ENCODE data around the gene MTMR4. TPM values are rescaled to one million over a fixed set of nuclear protein-coding genes. Genes with fewer than 3 reads are reported as not detected.

Gene MTMR4
- total and polyA plus RNA-seq, 3 donors from 2014 or later, result 59.3 to 183 (median 146) TPM

- Histone ChIP-seq H3K4me1 (no peaks in the 10 kb centered on the region), H3K27me3 (no peaks in the 10 kb centered on the region), H3K4me3 (no peak overlapping the region), H3K36me3 (ENCODE audit: low read depth, missing control alignments) (no peaks in the 10 kb centered on the region), H3K9me3 (no peaks in the 10 kb centered on the region), H3K27ac (no peak overlapping the region)
- WGBS, 2 donors, result 27 to 38% methylated on average over 1 of the region's 1 CpG
- TF ChIP-seq POLR2A (IDR thresholded peaks at IDR 0.05) (no peak), CTCF (IDR thresholded peaks at IDR 0.05) (no peak)
- intact Hi-C loops (cut with DNase I; ENCODE audit: low total_unique reads), result no loop called here
- no peak for DNase-seq
Measured at GRCh38 chr17:58529275-58529674, 14.8 kb upstream of the MTMR4 start.

- H3K27ac ChIP-seq, result no peak overlapping the region
- WGBS, 2 donors, result 42 to 52% methylated on average over 3 of the region's 3 CpGs
- no peak overlapping the region for H3K4me3 ChIP-seq
- TF ChIP-seq CTCF (IDR thresholded peaks at IDR 0.05) (no peak), POLR2A (IDR thresholded peaks at IDR 0.05) (no peak)
- no peaks in the 10 kb centered on the region for H3K36me3 ChIP-seq (ENCODE audit: low read depth, missing control alignments)
- intact Hi-C loops (cut with DNase I; ENCODE audit: low total_unique reads), result no loop called here
- no peaks in the 10 kb centered on the region for H3K27me3 ChIP-seq
- DNase-seq, result no peak
- no peaks in the 10 kb centered on the region for H3K4me1 ChIP-seq
- H3K9me3 ChIP-seq, result no peaks in the 10 kb centered on the region
Measured at GRCh38 chr17:58528443-58528842, 14.0 kb upstream of the MTMR4 start.

GRCh38 chr17:58527949-58528348, 13.5 kb upstream of the MTMR4 start:
- intact Hi-C loops (cut with DNase I; ENCODE audit: low total_unique reads), result no loop called here
- Histone ChIP-seq H3K4me1 (no peaks in the 10 kb centered on the region), H3K36me3 (ENCODE audit: low read depth, missing control alignments) (no peaks in the 10 kb centered on the region), H3K27ac (no peak overlapping the region), H3K4me3 (no peak overlapping the region), H3K27me3 (no peaks in the 10 kb centered on the region), H3K9me3 (no peaks in the 10 kb centered on the region)
- TF ChIP-seq POLR2A (IDR thresholded peaks at IDR 0.05), result no peak
- no peak for TF ChIP-seq CTCF (IDR thresholded peaks at IDR 0.05)
- DNase-seq, result no peak
- 48 to 51% methylated on average over 3 of the region's 3 CpGs for WGBS, 2 donors

GRCh38 chr17:58527306-58527705, 12.9 kb upstream of the MTMR4 start:
- Histone ChIP-seq H3K27ac (no peak overlapping the region), H3K9me3 (no peaks in the 10 kb centered on the region), H3K4me3 (no peak overlapping the region), H3K4me1 (no peaks in the 10 kb centered on the region), H3K27me3 (no peaks in the 10 kb centered on the region), H3K36me3 (ENCODE audit: low read depth, missing control alignments) (no peaks in the 10 kb centered on the region)
- DNase-seq, result no peak
- intact Hi-C loops (cut with DNase I; ENCODE audit: low total_unique reads), result no loop called here
- TF ChIP-seq POLR2A (IDR thresholded peaks at IDR 0.05) (no peak), CTCF (IDR thresholded peaks at IDR 0.05) (no peak)
- whole genome bisulfite sequencing, 2 donors, result 88 to 100% methylated on average over 2 of the region's 2 CpGs

- no peaks in the 10 kb centered on the region for H3K4me1 ChIP-seq
- no peaks in the 10 kb centered on the region for H3K36me3 ChIP-seq (ENCODE audit: low read depth, missing control alignments)
- no peak for TF ChIP-seq POLR2A (IDR thresholded peaks at IDR 0.05)
- TF ChIP-seq CTCF (IDR thresholded peaks at IDR 0.05), result no peak
- H3K27ac ChIP-seq, result no peak overlapping the region
- WGBS, 2 donors, result 48 to 49% methylated on average over 3 of the region's 3 CpGs
- no peak for DNase-seq
- no peaks in the 10 kb centered on the region for H3K27me3 ChIP-seq
- no peak overlapping the region for H3K4me3 ChIP-seq
- no peaks in the 10 kb centered on the region for H3K9me3 ChIP-seq
- intact Hi-C loops (cut with DNase I; ENCODE audit: low total_unique reads), result no loop called here
Measured at GRCh38 chr17:58525239-58525638, 10.8 kb upstream of the MTMR4 start.

All from testis (tissue), 3 donors.